PC-9 (cell line): ENCODE results near the gene MTURN. TPM values are rescaled to one million over a fixed set of nuclear protein-coding genes. Genes with fewer than 3 reads are reported as not detected.
A peak's percentile ranks its signal among the peaks of the same experiment; 100 is the strongest.

Experiments
- BruUV-seq: library from RNA; stranded (reverse); fragments of 400-500 nt; replicated peaks from 2 replicates; lab custom pipeline; 2021; lab: Mats Ljungman, UMichigan
- CTCF ChIA-PET: fragments of 300-600 bp; sonication (Branson Sonifier 250); formaldehyde crosslinking; loops from one replicate; lab custom pipeline; 2022; ENCODE audit warnings: antibody characterized with exemption; lab: Charles Lee
- POLR2A ChIA-PET: fragments of 300-600 bp; sonication (Branson Sonifier 250); formaldehyde crosslinking; loops from one replicate; lab custom pipeline; 2022; ENCODE audit warnings: antibody characterized with exemption; ENCODE audit not compliant: unreplicated experiment; lab: Charles Lee
- DNase-seq, 2 experiments: peaks; one replicate each; pipeline versions ENCODE4 v3.0.0 to v3.0.0-alpha.2; 2015 to 2022; ENCODE audit warnings: mixed read lengths in 1 of 2
- H2AFZ ChIP-seq: fragments of 200-600 bp; sonication (generic); 2 replicates; pipeline ENCODE4 v1.8.1; 2017; ENCODE audit warnings: antibody characterized with exemption
- H3F3A ChIP-seq: fragments of 200-600 bp; sonication (generic); 2 replicates; pipeline ENCODE4 v1.8.1; 2017; ENCODE audit warnings: antibody characterized with exemption, mild to moderate bottlenecking, low read depth; ENCODE audit not compliant: insufficient read depth
- H3K27ac ChIP-seq: fragments of 200-600 bp; sonication (generic); 2 replicates; pipeline ENCODE4 v1.6.1; 2016; ENCODE audit warnings: mixed run types
- H3K27me3 ChIP-seq: fragments of 200-600 bp; sonication (generic); 2 replicates; pipeline ENCODE4 v1.6.1; 2016; ENCODE audit warnings: low read depth, mixed run types; ENCODE audit not compliant: insufficient read depth
- H3K36me3 ChIP-seq: fragments of 200-600 bp; sonication (generic); 2 replicates; pipeline ENCODE4 v1.6.1; 2016; ENCODE audit warnings: low read depth, mixed run types
- H3K4me1 ChIP-seq: fragments of 200-600 bp; sonication (generic); replicated peaks from 2 replicates; pipeline ENCODE4 v1.6.1; 2016; ENCODE audit warnings: mixed run types; ENCODE audit not compliant: insufficient read depth
- H3K4me2 ChIP-seq: fragments of 200-600 bp; sonication (generic); 2 replicates; pipeline ENCODE4 v1.6.1; 2017; ENCODE audit warnings: mixed run types
- H3K4me3 ChIP-seq: fragments of 200-600 bp; sonication (generic); 2 replicates; pipeline ENCODE4 v1.6.1; 2016; ENCODE audit warnings: mixed run types
- H3K79me2 ChIP-seq: fragments of 200-600 bp; sonication (generic); 2 replicates; pipeline ENCODE4 v1.6.1; 2017; ENCODE audit warnings: low read depth, mixed run types
- H3K9me2 ChIP-seq: fragments of 200-600 bp; sonication (generic); 2 replicates; pipeline ENCODE4 v1.8.1; 2017; ENCODE audit warnings: mild to moderate bottlenecking; ENCODE audit not compliant: insufficient read depth
- H3K9me3 ChIP-seq: fragments of 200-600 bp; sonication (generic); 2 replicates; pipeline ENCODE4 v1.8.1; 2016; ENCODE audit warnings: low read depth; ENCODE audit not compliant: insufficient read depth
- H4K20me1 ChIP-seq: fragments of 200-600 bp; sonication (generic); 2 replicates; pipeline ENCODE4 v1.8.1; 2017; ENCODE audit not compliant: insufficient read depth
- CTCF ChIP-seq: fragments of 200-600 bp; sonication (generic); conservative IDR thresholded peaks from 2 replicates; pipeline ENCODE4 v1.6.1; 2017; ENCODE audit warnings: mixed run types, antibody characterized with exemption, mild to moderate bottlenecking, moderate library complexity
- EZH2 ChIP-seq: fragments of 200-600 bp; sonication (generic); IDR thresholded peaks from 2 replicates; pipeline ENCODE4 v1.8.0; 2017; ENCODE audit warnings: antibody characterized with exemption, low read depth
- intact Hi-C: fragments of 100-400 bp; cut with micrococcal nuclease; formaldehyde crosslinking; loops from one replicate; pipeline ENCODE4 v1.10.0; 2022; ENCODE audit not compliant: unreplicated experiment
- total RNA-seq: library from RNA; stranded (reverse); gene quantifications from 2 replicates; pipeline ENCODE4 v1.2.3, GENCODE V29; 2021

The MTURN gene
- total RNA-seq, 1 experiment from 2014 or later: 21.6 TPM

DNA sequence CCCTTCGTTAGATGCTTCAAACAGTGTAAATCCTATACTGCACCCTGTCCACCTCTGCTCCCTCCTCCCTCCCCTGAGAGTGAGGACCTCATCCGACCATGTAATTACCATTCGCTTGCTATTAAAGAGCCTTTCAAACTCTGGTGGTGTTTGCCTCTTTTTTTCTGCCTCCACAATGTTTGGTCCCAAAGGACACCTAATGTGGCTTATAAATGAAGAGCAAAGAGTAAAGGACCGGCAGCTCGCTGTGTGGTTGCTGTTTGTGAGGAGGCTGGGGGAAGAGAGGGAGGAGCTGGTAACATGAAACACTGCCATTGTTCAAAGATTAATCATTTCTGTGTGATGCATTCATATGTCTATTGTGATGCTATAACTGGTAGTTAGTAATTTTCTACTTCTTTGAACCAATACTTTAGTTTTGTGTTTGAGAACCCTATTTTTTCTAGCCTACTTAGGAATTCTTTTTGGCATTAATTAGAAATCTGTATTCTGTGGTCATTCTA is 27.9 kb downstream of the MTURN start:
- no peaks in the 10 kb centered on the region for H3K9me2 ChIP-seq
- no peak overlapping the region for H3K4me3 ChIP-seq
- peak overlapping the region; percentile 37 for H3K4me2 ChIP-seq
- H3K79me2 ChIP-seq: no peaks in the 10 kb centered on the region
- H2AFZ ChIP-seq: no peak overlapping the region
- intact Hi-C loops: loop anchor here (5.0 to 10.0 kb wide), 2 partner anchors 385 to 582 kb away; no protein-coding TSS in a partner anchor
- H3K27ac ChIP-seq: no peak overlapping the region
- H3F3A ChIP-seq: peaks cover 25% of the 10 kb centered on the region; the same call in 1 of the 2 replicates
- ChIA-PET CTCF (interaction anchor here (0.6 kb wide), 1 partner anchor 112 kb away, joined by 3 read pairs; no protein-coding TSS in a partner anchor), POLR2A (interaction anchor here (0.6 kb wide), 1 partner anchor 186 kb away, joined by 3 read pairs; no protein-coding TSS in a partner anchor)
- peak; percentile 39 to 71 for DNase-seq
- no peaks in the 10 kb centered on the region for H4K20me1 ChIP-seq
- no TSS peak for BruUV-seq
- H3K36me3 ChIP-seq: no peaks in the 10 kb centered on the region
- no peaks in the 10 kb centered on the region for H3K27me3 ChIP-seq
- TF ChIP-seq CTCF (no peak), EZH2 (no peak)
- peaks cover 54% of the 10 kb centered on the region for H3K4me1 ChIP-seq
- no peaks in the 10 kb centered on the region for H3K9me3 ChIP-seq

- no peaks in the 10 kb centered on the region for H3K79me2 ChIP-seq
- ChIA-PET POLR2A (no interaction called here), CTCF (interaction anchor here (0.6 kb wide), 2 partner anchors 99 to 110 kb away, joined by 9 to 11 read pairs; no protein-coding TSS in a partner anchor)
- no peak overlapping the region for H2AFZ ChIP-seq
- intact Hi-C loops: loop anchor here (5.0 to 10.0 kb wide), 2 partner anchors 384 to 581 kb away; no protein-coding TSS in a partner anchor
- no peaks in the 10 kb centered on the region for H4K20me1 ChIP-seq
- BruUV-seq: no TSS peak
- peak overlapping the region; percentile 37 for H3K4me2 ChIP-seq
- no peaks in the 10 kb centered on the region for H3K9me3 ChIP-seq
- no peaks in the 10 kb centered on the region for H3K9me2 ChIP-seq
- no peak overlapping the region for H3K4me3 ChIP-seq
- H3K4me1 ChIP-seq: peaks cover 54% of the 10 kb centered on the region
- peaks cover 25% of the 10 kb centered on the region; the same call in 1 of the 2 replicates for H3F3A ChIP-seq
- no peak for TF ChIP-seq EZH2
- TF ChIP-seq CTCF: no peak
- no peak for DNase-seq
- H3K27me3 ChIP-seq: no peaks in the 10 kb centered on the region
- no peak overlapping the region for H3K27ac ChIP-seq
- H3K36me3 ChIP-seq: no peaks in the 10 kb centered on the region
Measured at GRCh38 chr7:30163231-30163894, 28.6 kb downstream of the MTURN start.

- Histone ChIP-seq H3F3A (peaks cover 25% of the 10 kb centered on the region; the same call in 1 of the 2 replicates), H4K20me1 (no peaks in the 10 kb centered on the region), H3K9me3 (no peaks in the 10 kb centered on the region), H3K36me3 (no peaks in the 10 kb centered on the region), H3K4me3 (no peak overlapping the region), H3K27ac (no peak overlapping the region), H3K4me1 (peaks cover 52% of the 10 kb centered on the region), H3K9me2 (no peaks in the 10 kb centered on the region), H2AFZ (no peak overlapping the region), H3K79me2 (no peaks in the 10 kb centered on the region), H3K4me2 (no peak overlapping the region), H3K27me3 (no peaks in the 10 kb centered on the region)
- peak; percentile 32 to 68 for DNase-seq
- TF ChIP-seq EZH2 (no peak), CTCF (peak; percentile 86)
- ChIA-PET CTCF (interaction anchor here (0.7 to 1.2 kb wide), 4 partner anchors 21 to 455 kb away, joined by 3 to 6 read pairs (median 4); no protein-coding TSS in a partner anchor), POLR2A (interaction anchor here (0.6 to 0.7 kb wide), 2 partner anchors 61 to 243 kb away, joined by 3 to 5 read pairs; no protein-coding TSS in a partner anchor)
- no TSS peak for BruUV-seq
- intact Hi-C loops: loop anchor here (1.0 to 10.0 kb wide), 4 partner anchors 249 to 580 kb away; no protein-coding TSS in a partner anchor
Measured at GRCh38 chr7:30164567-30164966, 29.8 kb downstream of the MTURN start.
